ENCODE data around the gene ZNF407.

- TF ChIP-seq EZH2 (IDR thresholded peaks at IDR 0.05; ENCODE audit: borderline replicate concordance, low read depth, low read length, severe bottlenecking) (no peak), CTCF (IDR thresholded peaks at IDR 0.05; ENCODE audit: borderline replicate concordance, extremely low read depth, low read length, poor library complexity, severe bottlenecking) (no peak)
Observed at GRCh38 chr18:74692367-74693013, 94.8 kb downstream of the ZNF407 start.

Measured in DND-41 (cell line).